ENCODE data around the gene MYLK4.

MYLK4 gene

DNA sequence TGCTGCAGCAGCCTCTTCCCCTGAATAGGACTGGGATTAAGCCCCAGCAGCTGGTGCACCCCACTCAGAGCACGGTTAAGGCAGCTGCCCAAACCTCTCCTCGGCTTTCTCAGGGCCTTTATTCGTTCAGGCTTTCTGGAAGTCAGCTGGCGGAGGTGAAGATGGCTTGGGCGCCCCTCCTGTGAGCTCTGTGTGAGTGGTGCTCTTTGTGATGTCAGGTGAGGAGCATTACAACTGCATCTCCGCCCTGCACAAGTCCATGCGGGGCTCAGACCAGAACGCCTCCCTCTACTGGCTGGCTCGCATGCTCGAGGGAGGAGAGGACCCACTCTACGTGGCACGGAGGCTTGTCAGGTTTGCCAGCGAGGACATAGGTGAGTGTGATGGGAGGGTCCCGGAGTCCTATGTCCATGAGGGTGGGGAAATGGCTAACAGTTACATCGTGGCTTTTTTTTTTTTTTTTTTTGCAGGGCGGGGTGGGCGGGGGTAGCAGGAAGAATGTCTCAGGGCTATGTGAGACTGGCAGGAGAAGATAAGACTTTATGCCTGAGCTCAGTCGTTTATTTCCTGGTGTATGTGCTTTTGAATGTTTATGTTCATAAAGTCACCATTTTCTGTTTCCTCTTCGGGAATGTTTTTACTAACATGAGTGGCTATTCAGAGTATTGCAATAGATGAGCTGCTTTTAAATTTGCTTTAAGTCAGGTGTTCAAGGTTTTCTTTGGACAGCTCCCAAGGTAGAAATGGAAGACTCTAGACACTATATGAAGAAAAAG, 32.7 kb upstream of the MYLK4 start:
- no peak for TF ChIP-seq TAF1 (IDR thresholded peaks at IDR 0.05; ENCODE audit: borderline replicate concordance, insufficient read depth, low read length)
- TF ChIP-seq FOXP2 (optimal IDR thresholded peaks at IDR 0.05; ENCODE audit: borderline replicate concordance, extremely low read depth, extremely low read length, insufficient read depth) = no peak
- TF ChIP-seq SIN3A (IDR thresholded peaks at IDR 0.05; ENCODE audit: borderline replicate concordance, insufficient read depth, low read length) = no peak
- no peak for TF ChIP-seq POLR2AphosphoS5 (IDR thresholded peaks at IDR 0.05; ENCODE audit: low read depth, low read length)
- TF ChIP-seq, protein P1, sequence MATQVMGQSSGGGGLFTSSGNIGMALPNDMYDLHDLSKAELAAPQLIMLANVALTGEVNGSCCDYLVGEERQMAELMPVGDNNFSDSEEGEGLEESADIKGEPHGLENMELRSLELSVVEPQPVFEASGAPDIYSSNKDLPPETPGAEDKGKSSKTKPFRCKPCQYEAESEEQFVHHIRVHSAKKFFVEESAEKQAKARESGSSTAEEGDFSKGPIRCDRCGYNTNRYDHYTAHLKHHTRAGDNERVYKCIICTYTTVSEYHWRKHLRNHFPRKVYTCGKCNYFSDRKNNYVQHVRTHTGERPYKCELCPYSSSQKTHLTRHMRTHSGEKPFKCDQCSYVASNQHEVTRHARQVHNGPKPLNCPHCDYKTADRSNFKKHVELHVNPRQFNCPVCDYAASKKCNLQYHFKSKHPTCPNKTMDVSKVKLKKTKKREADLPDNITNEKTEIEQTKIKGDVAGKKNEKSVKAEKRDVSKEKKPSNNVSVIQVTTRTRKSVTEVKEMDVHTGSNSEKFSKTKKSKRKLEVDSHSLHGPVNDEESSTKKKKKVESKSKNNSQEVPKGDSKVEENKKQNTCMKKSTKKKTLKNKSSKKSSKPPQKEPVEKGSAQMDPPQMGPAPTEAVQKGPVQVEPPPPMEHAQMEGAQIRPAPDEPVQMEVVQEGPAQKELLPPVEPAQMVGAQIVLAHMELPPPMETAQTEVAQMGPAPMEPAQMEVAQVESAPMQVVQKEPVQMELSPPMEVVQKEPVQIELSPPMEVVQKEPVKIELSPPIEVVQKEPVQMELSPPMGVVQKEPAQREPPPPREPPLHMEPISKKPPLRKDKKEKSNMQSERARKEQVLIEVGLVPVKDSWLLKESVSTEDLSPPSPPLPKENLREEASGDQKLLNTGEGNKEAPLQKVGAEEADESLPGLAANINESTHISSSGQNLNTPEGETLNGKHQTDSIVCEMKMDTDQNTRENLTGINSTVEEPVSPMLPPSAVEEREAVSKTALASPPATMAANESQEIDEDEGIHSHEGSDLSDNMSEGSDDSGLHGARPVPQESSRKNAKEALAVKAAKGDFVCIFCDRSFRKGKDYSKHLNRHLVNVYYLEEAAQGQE (IDR thresholded peaks at IDR 0.05; ENCODE audit: insufficient read depth in 1 of 2, low read depth in 2 of 2, low read length in 2 of 2) = no peak

DNA sequence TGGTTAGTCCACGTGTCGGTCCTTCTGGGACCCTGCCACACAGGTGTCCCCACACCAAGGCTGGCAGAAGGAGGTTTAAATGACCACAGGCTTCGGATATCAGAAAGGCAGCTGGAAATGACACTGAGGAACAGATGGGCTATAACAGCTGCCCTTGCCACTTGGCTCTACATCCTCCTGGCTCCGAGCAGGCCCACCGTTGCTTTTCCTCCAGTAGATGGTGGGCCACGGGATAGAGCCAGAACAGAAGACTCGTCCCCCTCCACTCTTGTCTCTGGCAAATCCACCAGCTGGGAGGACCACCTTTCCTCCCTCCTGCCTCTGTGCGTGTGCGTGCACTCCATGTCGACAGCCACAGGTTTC, 32.1 kb upstream of the MYLK4 start:
- TF ChIP-seq, protein P1 (IDR thresholded peaks at IDR 0.05; ENCODE audit: insufficient read depth in 1 of 2, low read depth in 2 of 2, low read length in 2 of 2) = no peak
- TF ChIP-seq POLR2AphosphoS5 (IDR thresholded peaks at IDR 0.05; ENCODE audit: low read depth, low read length) (no peak), FOXP2 (optimal IDR thresholded peaks at IDR 0.05; ENCODE audit: borderline replicate concordance, extremely low read depth, extremely low read length, insufficient read depth) (no peak), SIN3A (IDR thresholded peaks at IDR 0.05; ENCODE audit: borderline replicate concordance, insufficient read depth, low read length) (no peak), TAF1 (IDR thresholded peaks at IDR 0.05; ENCODE audit: borderline replicate concordance, insufficient read depth, low read length) (no peak)

DNA sequence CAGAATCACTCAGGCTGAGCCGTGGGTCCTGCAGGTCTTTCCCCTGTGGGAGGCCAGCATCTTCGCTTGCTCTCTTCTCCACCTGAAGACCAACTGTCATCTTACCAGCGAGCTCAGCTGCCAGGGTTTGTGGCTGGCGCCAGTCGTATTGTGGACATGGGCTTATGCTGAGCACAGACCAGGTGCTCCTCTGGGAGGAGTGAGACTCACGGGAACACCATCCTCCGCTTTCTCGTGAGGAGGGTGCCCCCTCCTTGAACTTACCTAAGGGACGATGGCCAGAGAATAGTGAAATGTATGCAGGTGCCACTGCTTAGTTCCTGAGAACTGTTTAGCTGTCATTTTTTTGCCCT, 31.6 kb upstream of the MYLK4 start:
- TF ChIP-seq, protein P1 (IDR thresholded peaks at IDR 0.05; ENCODE audit: insufficient read depth in 1 of 2, low read depth in 2 of 2, low read length in 2 of 2) = no peak
- TF ChIP-seq FOXP2 (optimal IDR thresholded peaks at IDR 0.05; ENCODE audit: borderline replicate concordance, extremely low read depth, extremely low read length, insufficient read depth) (no peak), TAF1 (IDR thresholded peaks at IDR 0.05; ENCODE audit: borderline replicate concordance, insufficient read depth, low read length) (no peak), POLR2AphosphoS5 (IDR thresholded peaks at IDR 0.05; ENCODE audit: low read depth, low read length) (no peak), SIN3A (IDR thresholded peaks at IDR 0.05; ENCODE audit: borderline replicate concordance, insufficient read depth, low read length) (no peak)

DNA sequence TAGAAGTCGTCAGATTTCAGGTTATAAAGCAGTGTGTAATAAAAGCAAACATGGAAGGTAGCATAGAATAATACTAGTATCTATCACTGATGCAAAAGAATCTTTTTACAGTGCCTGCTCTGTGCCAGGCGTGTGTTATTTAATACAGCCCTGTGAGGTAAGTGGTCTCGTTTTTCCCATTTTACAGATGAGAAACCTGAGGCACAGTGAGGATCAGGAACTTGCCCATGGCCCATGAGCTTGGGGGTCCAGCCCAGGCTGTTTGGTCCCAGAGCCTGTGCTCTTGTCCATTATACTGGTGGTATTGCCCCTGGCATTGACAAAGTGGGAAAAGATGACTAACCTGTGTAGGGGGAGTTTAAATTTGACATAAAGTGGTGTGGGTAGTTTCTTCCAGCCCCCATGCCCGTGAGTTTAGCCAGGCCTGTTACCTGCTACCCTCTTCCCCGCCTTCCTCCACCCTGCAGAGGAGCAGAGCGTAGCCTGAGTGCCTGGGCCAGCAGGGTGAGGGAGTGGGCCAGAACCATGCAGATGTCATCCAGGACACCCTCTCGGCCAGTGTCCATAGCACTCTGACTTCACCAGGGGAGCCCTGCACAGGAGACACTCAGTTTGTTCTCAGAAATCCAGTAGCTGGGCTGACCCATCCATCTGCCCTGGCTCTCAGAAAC, 31.1 kb upstream of the MYLK4 start:
- TF ChIP-seq, protein P1 (IDR thresholded peaks at IDR 0.05; ENCODE audit: insufficient read depth in 1 of 2, low read depth in 2 of 2, low read length in 2 of 2) = no peak
- TF ChIP-seq FOXP2 (optimal IDR thresholded peaks at IDR 0.05; ENCODE audit: borderline replicate concordance, extremely low read depth, extremely low read length, insufficient read depth) = no peak

Data from PFSK-1 (cell line).